ENCODE measurements around the gene BEND7.

Gene BEND7

DNA sequence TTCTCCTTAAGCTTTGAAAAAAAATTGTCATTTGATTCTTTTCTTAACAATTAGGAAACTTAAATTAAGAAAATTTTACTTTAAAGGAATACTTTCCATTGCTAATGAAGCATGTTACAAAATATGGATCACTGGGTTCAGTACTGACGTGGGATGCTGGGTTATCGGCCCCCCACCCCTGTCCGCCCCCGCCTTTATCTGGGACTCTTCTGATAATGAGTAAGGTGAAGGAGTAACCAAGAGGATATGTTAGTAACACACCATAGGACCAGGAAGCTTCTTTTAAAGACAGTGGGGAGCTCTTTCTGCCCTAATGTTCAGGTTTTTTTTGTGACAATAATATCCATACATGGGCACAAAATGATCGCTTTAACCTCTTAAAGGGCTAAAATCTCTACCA, 29.7 kb downstream of the BEND7 start:
- H3K9me3 ChIP-seq (ENCODE audit: control insufficient read depth, insufficient read depth, low read length) = no peaks in the 10 kb centered on the region
- H3K4me3 ChIP-seq (ENCODE audit: low read depth, low read length) = no peak overlapping the region
- no peaks in the 10 kb centered on the region for H3K4me1 ChIP-seq (ENCODE audit: control insufficient read depth, insufficient read depth, low read length)
- no peaks in the 10 kb centered on the region for H3K27me3 ChIP-seq (ENCODE audit: control insufficient read depth, insufficient read depth, low read length)
- no peak overlapping the region for H3K27ac ChIP-seq (ENCODE audit: low read depth, low read length)
- H3K36me3 ChIP-seq (ENCODE audit: control insufficient read depth, insufficient read depth, low read length) = no peaks in the 10 kb centered on the region
- no peak overlapping the region for H3K9ac ChIP-seq (ENCODE audit: low read depth, low read length)

- Histone ChIP-seq H3K4me3 (ENCODE audit: low read depth, low read length) (no peak overlapping the region), H3K4me1 (ENCODE audit: control insufficient read depth, insufficient read depth, low read length) (no peaks in the 10 kb centered on the region), H3K27me3 (ENCODE audit: control insufficient read depth, insufficient read depth, low read length) (no peaks in the 10 kb centered on the region), H3K9ac (ENCODE audit: low read depth, low read length) (no peak overlapping the region), H3K9me3 (ENCODE audit: control insufficient read depth, insufficient read depth, low read length) (no peaks in the 10 kb centered on the region), H3K36me3 (ENCODE audit: control insufficient read depth, insufficient read depth, low read length) (no peaks in the 10 kb centered on the region), H3K27ac (ENCODE audit: low read depth, low read length) (no peak overlapping the region)
Observed at GRCh38 chr10:13496931-13497330, 31.9 kb downstream of the BEND7 start.

DNA sequence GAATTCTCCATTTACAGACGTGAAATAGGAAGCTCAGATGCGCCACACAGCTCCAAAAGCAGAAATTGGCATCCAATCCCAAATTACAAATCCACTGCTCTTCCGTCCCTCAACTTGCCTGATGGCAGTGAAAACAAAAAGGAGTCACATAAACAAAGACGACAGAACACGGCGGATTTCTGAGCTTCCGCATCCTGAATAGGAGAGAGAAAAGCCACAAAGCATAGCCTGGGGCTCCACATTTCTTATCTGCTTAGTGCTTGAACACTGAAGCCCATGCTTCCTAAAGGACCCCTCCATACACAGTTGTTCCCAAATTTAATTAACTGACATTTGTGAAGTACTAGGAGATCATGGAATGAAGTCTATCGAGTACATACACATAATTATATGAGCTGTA, 32.6 kb downstream of the BEND7 start:
- H3K27me3 ChIP-seq (ENCODE audit: control insufficient read depth, insufficient read depth, low read length) = no peaks in the 10 kb centered on the region
- H3K9me3 ChIP-seq (ENCODE audit: control insufficient read depth, insufficient read depth, low read length) = no peaks in the 10 kb centered on the region
- no peak overlapping the region for H3K9ac ChIP-seq (ENCODE audit: low read depth, low read length)
- no peak overlapping the region for H3K4me3 ChIP-seq (ENCODE audit: low read depth, low read length)
- H3K36me3 ChIP-seq (ENCODE audit: control insufficient read depth, insufficient read depth, low read length) = no peaks in the 10 kb centered on the region
- H3K27ac ChIP-seq (ENCODE audit: low read depth, low read length) = no peak overlapping the region
- H3K4me1 ChIP-seq (ENCODE audit: control insufficient read depth, insufficient read depth, low read length) = no peaks in the 10 kb centered on the region

DNA sequence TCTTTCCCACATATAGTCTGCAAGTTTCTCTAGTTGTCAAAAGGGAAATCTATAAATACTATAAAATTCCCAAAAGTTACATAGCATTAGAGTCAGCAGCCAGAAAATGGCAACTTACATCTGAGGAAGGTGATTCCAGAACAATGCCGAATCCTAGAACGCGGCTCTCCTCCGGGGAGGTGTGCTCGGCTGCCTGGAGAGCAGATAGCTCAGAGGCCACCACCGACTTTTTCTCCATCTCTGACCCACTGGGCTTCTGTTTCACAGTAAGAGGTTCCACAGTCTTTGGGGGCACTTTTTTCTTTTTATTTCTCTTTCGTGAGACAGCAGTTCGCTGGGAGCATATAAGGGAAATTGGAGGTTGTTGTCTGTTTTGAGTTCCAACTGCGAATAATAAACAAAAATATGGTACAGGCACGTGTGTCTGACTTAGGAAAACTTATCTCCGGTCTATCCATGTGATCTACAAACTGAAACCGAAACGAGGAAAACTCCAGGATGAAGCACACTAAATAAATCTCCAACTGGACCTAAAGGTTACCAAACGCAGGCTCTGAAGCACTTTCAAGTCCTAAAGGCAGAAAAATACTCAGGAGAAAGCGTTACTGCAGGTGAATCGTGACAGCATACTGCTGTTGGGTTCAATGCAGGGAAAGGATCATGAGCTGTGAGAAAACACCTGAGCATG, 36.2 kb downstream of the BEND7 start:
- no peaks in the 10 kb centered on the region for H3K27me3 ChIP-seq (ENCODE audit: control insufficient read depth, insufficient read depth, low read length)
- no peak overlapping the region for H3K9ac ChIP-seq (ENCODE audit: low read depth, low read length)
- H3K4me1 ChIP-seq (ENCODE audit: control insufficient read depth, insufficient read depth, low read length) = no peaks in the 10 kb centered on the region
- H3K4me3 ChIP-seq (ENCODE audit: low read depth, low read length) = no peak overlapping the region
- no peak overlapping the region for H3K27ac ChIP-seq (ENCODE audit: low read depth, low read length)
- H3K9me3 ChIP-seq (ENCODE audit: control insufficient read depth, insufficient read depth, low read length) = no peaks in the 10 kb centered on the region
- H3K36me3 ChIP-seq (ENCODE audit: control insufficient read depth, insufficient read depth, low read length) = no peaks in the 10 kb centered on the region

DNA sequence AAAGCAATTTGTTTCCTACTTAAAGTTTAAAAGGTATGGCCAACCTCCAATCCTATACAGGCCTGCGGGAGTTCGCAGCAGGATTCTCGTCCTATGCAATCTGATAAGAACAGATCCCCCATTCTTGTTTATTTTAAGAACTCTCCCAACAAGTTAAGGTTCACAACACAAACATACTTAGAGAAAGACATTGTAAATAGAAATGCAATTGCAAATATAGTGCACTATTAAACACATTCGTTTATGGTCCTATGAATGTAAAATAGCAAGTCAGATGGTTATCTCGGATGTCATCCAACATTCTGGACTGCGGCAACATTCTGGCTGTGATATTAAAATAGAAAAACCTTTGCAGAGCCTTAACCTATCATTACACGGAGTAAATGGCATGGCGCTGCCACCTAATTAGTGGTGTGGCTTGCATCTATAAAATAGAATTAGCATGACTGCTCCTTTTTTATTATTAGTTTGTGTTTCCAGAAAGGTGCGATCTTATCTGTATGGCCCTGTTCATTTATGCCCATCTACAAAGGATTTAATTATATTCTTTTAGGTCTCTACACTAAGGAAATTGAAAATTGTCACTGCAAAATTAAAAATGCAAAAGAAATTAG, 37.0 kb downstream of the BEND7 start:
- H3K9me3 ChIP-seq (ENCODE audit: control insufficient read depth, insufficient read depth, low read length) = no peaks in the 10 kb centered on the region
- H3K36me3 ChIP-seq (ENCODE audit: control insufficient read depth, insufficient read depth, low read length) = no peaks in the 10 kb centered on the region
- no peaks in the 10 kb centered on the region for H3K4me1 ChIP-seq (ENCODE audit: control insufficient read depth, insufficient read depth, low read length)
- H3K9ac ChIP-seq (ENCODE audit: low read depth, low read length) = no peak overlapping the region
- H3K27me3 ChIP-seq (ENCODE audit: control insufficient read depth, insufficient read depth, low read length) = no peaks in the 10 kb centered on the region
- no peak overlapping the region for H3K4me3 ChIP-seq (ENCODE audit: low read depth, low read length)
- no peak overlapping the region for H3K27ac ChIP-seq (ENCODE audit: low read depth, low read length)

DNA sequence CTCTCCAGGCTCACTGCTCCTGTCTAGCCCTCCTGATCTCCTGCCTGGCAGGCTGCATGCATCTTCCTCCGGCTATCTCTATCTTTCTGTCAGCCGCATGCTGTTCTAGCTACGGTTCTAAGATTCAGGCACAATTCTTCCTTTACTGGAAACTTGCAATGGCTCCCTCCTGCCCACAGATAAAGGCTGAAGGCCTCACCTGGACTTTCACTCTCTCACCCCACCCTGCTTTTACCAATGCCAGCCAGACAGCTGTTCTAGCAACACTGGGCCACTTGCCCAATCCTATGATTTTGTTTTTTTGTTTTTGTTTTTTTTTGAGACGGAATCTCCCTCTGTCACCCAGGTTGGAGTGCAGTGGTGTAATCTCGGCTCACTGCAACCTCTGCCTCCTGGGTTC, 38.3 kb downstream of the BEND7 start:
- Histone ChIP-seq H3K27ac (ENCODE audit: low read depth, low read length) (no peak overlapping the region), H3K9ac (ENCODE audit: low read depth, low read length) (no peak overlapping the region), H3K36me3 (ENCODE audit: control insufficient read depth, insufficient read depth, low read length) (no peaks in the 10 kb centered on the region), H3K27me3 (ENCODE audit: control insufficient read depth, insufficient read depth, low read length) (no peaks in the 10 kb centered on the region), H3K4me1 (ENCODE audit: control insufficient read depth, insufficient read depth, low read length) (no peaks in the 10 kb centered on the region), H3K9me3 (ENCODE audit: control insufficient read depth, insufficient read depth, low read length) (no peaks in the 10 kb centered on the region), H3K4me3 (ENCODE audit: low read depth, low read length) (no peak overlapping the region)

DNA sequence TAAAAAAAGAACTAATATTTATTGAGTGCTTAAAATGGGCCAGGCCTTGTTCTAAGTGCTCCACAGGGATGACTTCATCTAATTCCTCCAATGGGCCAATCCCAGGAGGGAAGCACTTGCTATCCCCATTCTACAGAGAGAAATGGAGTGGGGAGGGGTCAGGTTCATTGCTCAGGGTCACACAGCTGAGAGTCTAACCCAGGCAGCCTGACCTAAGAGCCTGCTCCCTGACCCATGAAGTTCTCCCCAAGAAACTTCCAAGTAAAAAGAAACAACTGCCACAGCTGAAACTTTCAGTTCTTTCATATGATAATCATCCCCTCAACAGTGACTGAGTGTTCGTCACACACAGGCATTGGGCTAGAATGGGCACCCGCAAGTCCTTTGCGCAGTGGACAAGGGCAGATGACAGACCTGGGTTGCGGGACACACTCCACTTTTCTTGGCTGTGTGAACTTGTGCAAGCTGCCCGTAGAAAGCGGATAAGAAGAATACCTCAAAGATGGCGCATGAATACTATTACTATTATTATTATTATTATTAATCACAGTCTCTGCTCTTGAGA, 39.7 kb downstream of the BEND7 start:
- H3K27me3 ChIP-seq (ENCODE audit: control insufficient read depth, insufficient read depth, low read length) = no peaks in the 10 kb centered on the region
- no peaks in the 10 kb centered on the region for H3K36me3 ChIP-seq (ENCODE audit: control insufficient read depth, insufficient read depth, low read length)
- H3K27ac ChIP-seq (ENCODE audit: low read depth, low read length) = no peak overlapping the region
- no peak overlapping the region for H3K4me3 ChIP-seq (ENCODE audit: low read depth, low read length)
- H3K4me1 ChIP-seq (ENCODE audit: control insufficient read depth, insufficient read depth, low read length) = no peaks in the 10 kb centered on the region
- no peaks in the 10 kb centered on the region for H3K9me3 ChIP-seq (ENCODE audit: control insufficient read depth, insufficient read depth, low read length)
- H3K9ac ChIP-seq (ENCODE audit: low read depth, low read length) = no peak overlapping the region

- Histone ChIP-seq H3K36me3 (ENCODE audit: control insufficient read depth, insufficient read depth, low read length) (no peaks in the 10 kb centered on the region), H3K27ac (ENCODE audit: low read depth, low read length) (no peak overlapping the region), H3K9ac (ENCODE audit: low read depth, low read length) (no peak overlapping the region), H3K27me3 (ENCODE audit: control insufficient read depth, insufficient read depth, low read length) (no peaks in the 10 kb centered on the region), H3K9me3 (ENCODE audit: control insufficient read depth, insufficient read depth, low read length) (no peaks in the 10 kb centered on the region), H3K4me3 (ENCODE audit: low read depth, low read length) (no peak overlapping the region), H3K4me1 (ENCODE audit: control insufficient read depth, insufficient read depth, low read length) (no peaks in the 10 kb centered on the region)
Observed at GRCh38 chr10:13485623-13486022, 43.2 kb downstream of the BEND7 start.

DNA sequence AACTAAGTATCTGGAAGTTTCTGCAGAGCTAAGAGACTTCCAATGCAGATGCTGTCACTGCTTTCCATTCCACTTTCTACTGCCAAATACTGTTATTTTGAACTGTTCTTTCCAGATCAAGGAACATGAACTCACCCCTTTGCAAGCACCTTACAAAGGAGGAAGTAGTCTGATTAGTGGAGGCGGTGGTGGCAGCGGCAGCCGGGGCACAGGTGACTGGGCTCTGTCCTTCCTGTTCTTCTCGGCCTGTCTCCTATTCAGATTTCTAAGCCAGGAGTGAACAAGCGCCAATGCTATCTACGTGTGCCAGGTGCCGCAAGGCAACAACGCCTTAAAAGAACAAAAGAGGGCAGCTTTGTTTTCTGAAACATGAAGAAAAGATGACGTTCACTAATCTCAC, 44.9 kb downstream of the BEND7 start:
- Histone ChIP-seq H3K9ac (ENCODE audit: low read depth, low read length) (no peak overlapping the region), H3K36me3 (ENCODE audit: control insufficient read depth, insufficient read depth, low read length) (no peaks in the 10 kb centered on the region), H3K27ac (ENCODE audit: low read depth, low read length) (no peak overlapping the region), H3K27me3 (ENCODE audit: control insufficient read depth, insufficient read depth, low read length) (no peaks in the 10 kb centered on the region), H3K9me3 (ENCODE audit: control insufficient read depth, insufficient read depth, low read length) (no peaks in the 10 kb centered on the region), H3K4me1 (ENCODE audit: control insufficient read depth, insufficient read depth, low read length) (no peaks in the 10 kb centered on the region), H3K4me3 (ENCODE audit: low read depth, low read length) (no peak overlapping the region)

DNA sequence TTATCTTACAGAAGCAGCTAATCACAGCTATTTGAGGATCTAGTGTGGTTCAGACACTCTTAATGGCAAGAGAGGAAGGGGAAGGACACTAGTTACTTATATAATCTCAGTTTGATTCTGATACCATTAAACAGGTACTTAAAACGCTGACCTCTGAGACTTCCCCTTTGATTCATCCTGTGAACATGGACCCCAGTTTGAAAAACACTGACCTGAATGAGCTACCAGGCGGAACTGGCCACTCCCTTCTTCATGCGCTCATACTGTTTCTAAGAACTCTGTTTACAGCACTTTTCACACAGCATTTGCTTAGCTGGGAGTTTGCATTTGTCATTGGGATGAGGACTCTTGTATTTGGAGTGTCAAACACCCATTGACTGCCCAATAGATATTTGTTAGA, 45.7 kb downstream of the BEND7 start:
- no peaks in the 10 kb centered on the region for H3K4me1 ChIP-seq (ENCODE audit: control insufficient read depth, insufficient read depth, low read length)
- H3K27me3 ChIP-seq (ENCODE audit: control insufficient read depth, insufficient read depth, low read length) = no peaks in the 10 kb centered on the region
- no peak overlapping the region for H3K27ac ChIP-seq (ENCODE audit: low read depth, low read length)
- H3K9ac ChIP-seq (ENCODE audit: low read depth, low read length) = no peak overlapping the region
- no peaks in the 10 kb centered on the region for H3K36me3 ChIP-seq (ENCODE audit: control insufficient read depth, insufficient read depth, low read length)
- no peaks in the 10 kb centered on the region for H3K9me3 ChIP-seq (ENCODE audit: control insufficient read depth, insufficient read depth, low read length)
- H3K4me3 ChIP-seq (ENCODE audit: low read depth, low read length) = no peak overlapping the region

DNA sequence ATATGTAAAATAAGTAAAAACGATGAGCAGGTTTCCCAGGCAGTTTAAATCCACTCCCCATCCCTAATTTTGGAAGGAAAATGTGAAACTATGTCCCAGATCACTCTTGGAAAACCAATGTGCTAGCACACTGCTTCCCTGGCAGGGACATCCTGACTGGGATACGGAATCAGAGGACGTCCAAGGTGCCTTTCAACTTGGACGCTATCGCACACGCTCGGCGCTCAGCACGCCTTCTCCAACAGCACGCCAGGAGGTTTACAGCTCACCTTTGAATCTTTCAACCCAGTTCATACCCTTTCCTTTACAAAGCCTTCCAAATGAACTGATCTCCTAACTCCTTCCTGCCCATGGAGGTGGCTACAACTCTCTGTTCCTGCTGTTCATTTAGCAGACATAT, 47.1 kb downstream of the BEND7 start:
- no peaks in the 10 kb centered on the region for H3K9me3 ChIP-seq (ENCODE audit: control insufficient read depth, insufficient read depth, low read length)

More for the DNA sequence above, 47.1 kb downstream of the BEND7 start:
- no peaks in the 10 kb centered on the region for H3K27me3 ChIP-seq (ENCODE audit: control insufficient read depth, insufficient read depth, low read length)
- H3K27ac ChIP-seq (ENCODE audit: low read depth, low read length) = no peak overlapping the region
- H3K36me3 ChIP-seq (ENCODE audit: control insufficient read depth, insufficient read depth, low read length) = no peaks in the 10 kb centered on the region
- no peak overlapping the region for H3K4me3 ChIP-seq (ENCODE audit: low read depth, low read length)
- H3K9ac ChIP-seq (ENCODE audit: low read depth, low read length) = no peak overlapping the region
- no peaks in the 10 kb centered on the region for H3K4me1 ChIP-seq (ENCODE audit: control insufficient read depth, insufficient read depth, low read length)

All from HUES48 (cell line).